SH-SY5Y (cell line): ENCODE results near the gene OR52I1.

Source experiments
- GATA2 ChIP-seq: IDR thresholded peaks from 2 replicates; pipeline ENCODE4 v1.6.1; 2011; ENCODE audit warnings: mild to moderate bottlenecking, low read depth, low read length
- GATA3 ChIP-seq: IDR thresholded peaks from 2 replicates; pipeline ENCODE4 v1.6.1; 2011; ENCODE audit warnings: low read depth, mild to moderate bottlenecking, low read length, moderate library complexity

DNA sequence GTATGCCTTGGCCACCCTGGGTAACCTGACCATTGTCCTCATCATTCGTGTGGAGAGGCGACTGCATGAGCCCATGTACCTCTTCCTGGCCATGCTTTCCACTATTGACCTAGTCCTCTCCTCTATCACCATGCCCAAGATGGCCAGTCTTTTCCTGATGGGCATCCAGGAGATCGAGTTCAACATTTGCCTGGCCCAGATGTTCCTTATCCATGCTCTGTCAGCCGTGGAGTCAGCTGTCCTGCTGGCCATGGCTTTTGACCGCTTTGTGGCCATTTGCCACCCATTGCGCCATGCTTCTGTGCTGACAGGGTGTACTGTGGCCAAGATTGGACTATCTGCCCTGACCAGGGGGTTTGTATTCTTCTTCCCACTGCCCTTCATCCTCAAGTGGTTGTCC lies 46.1 kb downstream of the OR52I1 start:
- TF ChIP-seq GATA2 (no peak), GATA3 (no peak)
